Activated T-helper 2 cell treated with anti-CD3 and anti-CD28 coated beads, Interferon-gamma antibody, Interleukin-2, Interleukin-4, amounts not matched to agents 10 μg/mL and 5 μg/mL and 100 μg/mL, durations not matched to agents 14 hours and 24 hours and 36 hours (primary cell): ENCODE measurements around the gene WDR76. TPM values are rescaled to one million over a fixed set of nuclear protein-coding genes. Genes with fewer than 3 reads are reported as not detected.

ENCODE experiments used
- DNase-seq: peaks from one replicate; pipeline ENCODE4 v3.0.0; 2021; ENCODE audit warnings: low spot score
- H3K27ac Mint-ChIP-seq: one replicate; pipeline ENCODE4 v1.8.0; 2021; ENCODE audit warnings: mixed read lengths
- H3K27me3 Mint-ChIP-seq: one replicate; pipeline ENCODE4 v1.8.0; 2021; ENCODE audit warnings: low read depth, mixed read lengths
- H3K36me3 Mint-ChIP-seq: one replicate; pipeline ENCODE4 v1.8.0; 2021; ENCODE audit warnings: low read depth, mixed read lengths
- H3K4me1 Mint-ChIP-seq: one replicate; pipeline ENCODE4 v1.8.0; 2021; ENCODE audit warnings: low read depth, mixed read lengths
- H3K4me3 Mint-ChIP-seq: one replicate; pipeline ENCODE4 v1.8.0; 2021; ENCODE audit warnings: low read depth, mild to moderate bottlenecking, moderate library complexity, mixed read lengths
- H3K9me3 Mint-ChIP-seq: one replicate; pipeline ENCODE4 v1.8.0; 2021; ENCODE audit warnings: mixed read lengths
- intact Hi-C: fragments of 100-400 bp; cut with micrococcal nuclease; formaldehyde crosslinking; loops from one replicate; pipeline ENCODE4 v1.15.1; 2023
- total RNA-seq: library from RNA; stranded (reverse); gene quantifications from 2 replicates; pipeline ENCODE4 v1.2.3, GENCODE V29; 2022

WDR76 gene
- total RNA-seq, 1 donor from 2014 or later = 71.0 TPM

DNA sequence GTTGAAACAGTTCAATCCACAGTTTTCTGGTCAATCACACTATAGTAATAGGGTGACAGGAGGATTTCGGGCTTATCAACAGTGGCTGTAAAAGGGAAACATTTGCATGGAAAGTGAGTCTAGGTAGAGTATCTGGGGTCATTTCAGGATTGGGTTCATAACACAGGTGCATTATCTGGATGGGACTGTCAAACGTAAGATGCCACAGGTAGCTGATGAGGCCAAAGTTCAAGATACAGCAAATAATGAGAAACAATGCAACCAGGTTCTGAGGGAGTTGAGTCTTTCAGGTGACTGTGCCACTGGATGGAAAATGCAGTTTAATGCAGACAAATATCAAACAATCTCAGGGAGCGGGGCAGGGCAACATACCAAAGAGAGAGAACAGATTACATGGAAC is 62.2 kb downstream of the WDR76 start:
- no peak overlapping the region for H3K4me3 Mint-ChIP-seq
- no peaks in the 10 kb centered on the region for H3K27me3 Mint-ChIP-seq
- no peak overlapping the region for H3K27ac Mint-ChIP-seq
- no peaks in the 10 kb centered on the region for H3K9me3 Mint-ChIP-seq
- peaks cover 3% of the 10 kb centered on the region for H3K4me1 Mint-ChIP-seq
- peaks cover 9% of the 10 kb centered on the region for H3K36me3 Mint-ChIP-seq
- intact Hi-C loops = no loop called here
- no peak for DNase-seq

DNA sequence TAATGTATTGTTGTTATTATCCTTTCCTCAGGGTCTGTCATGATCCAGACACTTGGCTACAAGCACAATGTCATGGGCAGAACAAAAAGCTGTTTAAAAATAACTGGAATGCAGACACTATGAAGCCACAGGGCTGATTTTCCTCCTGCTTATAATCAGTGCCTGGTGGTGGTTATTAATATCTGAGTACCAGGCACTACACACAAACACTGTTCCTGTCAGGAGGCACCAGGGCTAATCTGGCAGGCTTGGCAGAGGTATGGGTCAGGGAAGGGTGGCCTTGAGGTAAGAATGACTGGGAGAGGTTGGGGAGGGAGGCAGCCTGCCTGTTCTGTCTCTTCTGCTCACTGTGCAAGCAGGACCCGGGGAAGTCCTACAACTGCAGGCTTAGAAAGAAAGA is 67.2 kb downstream of the WDR76 start:
- Mint-ChIP-seq H3K4me3 (no peak overlapping the region), H3K9me3 (no peaks in the 10 kb centered on the region), H3K27ac (no peak overlapping the region), H3K27me3 (no peaks in the 10 kb centered on the region), H3K36me3 (peaks cover 6% of the 10 kb centered on the region), H3K4me1 (peaks cover 1% of the 10 kb centered on the region)
- DNase-seq = no peak
- intact Hi-C loops = no loop called here

DNA sequence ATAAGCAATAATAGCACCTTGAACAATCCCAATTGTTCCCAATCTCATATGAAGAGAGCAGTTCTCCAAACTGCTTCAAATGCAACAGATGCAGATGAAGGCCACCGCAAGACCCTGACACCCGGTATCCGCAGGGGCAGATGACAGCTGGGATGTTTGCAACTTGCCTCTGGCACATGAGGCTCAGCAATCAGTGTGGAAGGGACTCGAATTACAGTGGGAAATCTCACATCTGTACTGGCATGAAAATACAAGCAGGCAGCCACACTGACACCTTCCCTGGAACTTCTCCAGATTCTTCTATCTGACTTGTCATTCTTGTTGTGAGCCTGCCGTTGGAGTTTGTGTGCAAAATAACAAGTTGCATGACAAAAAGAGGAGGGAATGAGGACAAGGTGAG is 68.8 kb downstream of the WDR76 start:
- no peak for DNase-seq
- Mint-ChIP-seq H3K4me3 (no peak overlapping the region), H3K27me3 (no peaks in the 10 kb centered on the region), H3K27ac (no peak overlapping the region), H3K36me3 (peaks cover 3% of the 10 kb centered on the region), H3K4me1 (peaks cover 1% of the 10 kb centered on the region), H3K9me3 (no peaks in the 10 kb centered on the region)
- intact Hi-C loops = no loop called here

DNA sequence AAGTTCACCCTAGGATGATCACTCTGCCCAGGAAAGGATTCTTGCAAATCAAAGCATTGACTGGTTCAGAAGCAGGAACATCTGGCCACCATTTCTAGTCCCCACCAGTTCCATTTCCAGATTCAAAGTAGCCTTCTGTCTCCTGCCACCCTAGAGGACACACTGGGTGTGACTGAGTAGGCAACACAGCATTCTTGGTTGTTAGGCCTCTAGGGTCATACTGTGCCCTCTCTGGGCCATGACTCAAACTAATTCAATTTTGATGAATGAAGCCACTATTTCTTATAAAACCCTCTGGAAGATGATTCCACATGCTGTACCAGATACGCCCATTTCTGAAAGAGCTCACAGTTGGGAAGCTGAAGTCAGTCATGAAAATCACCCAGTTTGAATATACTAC is 69.7 kb downstream of the WDR76 start:
- no peak overlapping the region for H3K27ac Mint-ChIP-seq
- H3K4me3 Mint-ChIP-seq = no peak overlapping the region
- no peaks in the 10 kb centered on the region for H3K27me3 Mint-ChIP-seq
- H3K9me3 Mint-ChIP-seq = no peaks in the 10 kb centered on the region
- peaks cover 3% of the 10 kb centered on the region for H3K36me3 Mint-ChIP-seq
- H3K4me1 Mint-ChIP-seq = peaks cover 1% of the 10 kb centered on the region
- no peak for DNase-seq
- intact Hi-C loops = no loop called here

DNA sequence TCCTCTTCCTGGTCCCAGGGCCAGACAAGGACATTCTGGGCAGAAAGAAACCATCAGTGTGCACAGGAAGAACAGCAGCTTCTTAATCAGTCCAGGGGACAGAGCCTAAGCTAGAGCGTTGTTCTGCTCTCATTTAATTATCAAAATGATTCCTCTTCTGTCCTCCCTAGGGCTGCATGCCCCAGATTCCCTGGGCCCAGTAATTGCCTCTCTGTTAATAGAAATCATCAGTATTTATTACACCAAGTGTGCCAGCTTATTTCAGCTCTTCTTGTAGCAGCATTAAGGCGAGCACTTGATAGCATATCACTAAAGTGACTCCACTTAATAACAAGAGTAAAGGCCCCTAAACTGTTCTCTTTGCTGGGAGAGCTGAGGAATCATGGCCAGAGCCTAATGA is 72.1 kb downstream of the WDR76 start:
- intact Hi-C loops = no loop called here
- Mint-ChIP-seq H3K4me3 (no peak overlapping the region), H3K36me3 (peaks cover 3% of the 10 kb centered on the region), H3K27ac (no peak overlapping the region), H3K4me1 (peaks cover 3% of the 10 kb centered on the region), H3K27me3 (no peaks in the 10 kb centered on the region), H3K9me3 (no peaks in the 10 kb centered on the region)
- DNase-seq = no peak

DNA sequence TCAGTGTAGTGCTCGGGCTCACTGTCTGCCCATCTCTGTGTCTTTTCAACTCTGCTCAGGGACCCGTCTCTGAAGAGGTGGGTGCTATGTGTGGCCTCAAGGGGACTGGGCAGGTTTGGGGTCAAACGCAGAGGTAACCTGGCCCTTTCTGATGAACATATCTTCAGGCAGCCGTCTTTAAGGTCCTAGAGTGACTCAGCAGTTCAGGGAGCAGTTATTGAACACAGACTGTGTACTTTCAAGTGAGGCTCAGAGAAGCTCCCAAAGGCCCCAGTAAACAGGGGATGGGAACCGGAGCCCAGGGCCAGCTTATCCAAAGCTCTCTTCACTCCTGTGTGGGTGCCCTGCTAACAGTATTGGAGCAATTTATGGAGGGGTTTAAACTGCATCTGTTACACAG is 73.1 kb downstream of the WDR76 start:
- H3K27ac Mint-ChIP-seq = no peak overlapping the region
- H3K27me3 Mint-ChIP-seq = no peaks in the 10 kb centered on the region
- H3K4me3 Mint-ChIP-seq = no peak overlapping the region
- DNase-seq = no peak
- H3K4me1 Mint-ChIP-seq = peaks cover 3% of the 10 kb centered on the region
- H3K9me3 Mint-ChIP-seq = no peaks in the 10 kb centered on the region
- intact Hi-C loops = loop anchor here (10.0 kb wide), 1 partner anchor 315 kb away; no protein-coding TSS in a partner anchor
- H3K36me3 Mint-ChIP-seq = peaks cover 3% of the 10 kb centered on the region

DNA sequence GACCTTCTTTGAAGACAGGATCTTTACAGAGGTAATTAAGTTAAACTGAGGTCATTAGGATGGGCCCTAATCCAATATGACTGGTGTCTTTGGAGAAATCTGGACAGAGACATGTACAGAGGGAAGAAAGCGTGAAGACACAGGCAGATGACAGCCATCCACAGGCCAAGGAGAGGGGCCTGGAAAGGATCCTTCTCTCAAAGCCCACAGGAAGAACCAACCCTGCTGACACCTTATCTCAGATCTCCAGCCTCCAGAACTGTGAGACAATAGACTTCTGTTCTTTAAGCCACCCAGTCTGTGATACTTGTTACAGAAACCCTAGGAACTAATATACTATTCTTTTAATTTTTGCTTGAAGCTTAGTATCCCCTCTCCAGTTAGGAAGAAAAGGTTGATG is 74.2 kb downstream of the WDR76 start:
- DNase-seq = no peak
- H3K27me3 Mint-ChIP-seq = no peaks in the 10 kb centered on the region
- peaks cover 3% of the 10 kb centered on the region for H3K36me3 Mint-ChIP-seq
- no peak overlapping the region for H3K27ac Mint-ChIP-seq
- intact Hi-C loops = loop anchor here (10.0 kb wide), 1 partner anchor 314 kb away; no protein-coding TSS in a partner anchor
- H3K9me3 Mint-ChIP-seq = no peaks in the 10 kb centered on the region
- no peak overlapping the region for H3K4me3 Mint-ChIP-seq
- peaks cover 3% of the 10 kb centered on the region for H3K4me1 Mint-ChIP-seq

DNA sequence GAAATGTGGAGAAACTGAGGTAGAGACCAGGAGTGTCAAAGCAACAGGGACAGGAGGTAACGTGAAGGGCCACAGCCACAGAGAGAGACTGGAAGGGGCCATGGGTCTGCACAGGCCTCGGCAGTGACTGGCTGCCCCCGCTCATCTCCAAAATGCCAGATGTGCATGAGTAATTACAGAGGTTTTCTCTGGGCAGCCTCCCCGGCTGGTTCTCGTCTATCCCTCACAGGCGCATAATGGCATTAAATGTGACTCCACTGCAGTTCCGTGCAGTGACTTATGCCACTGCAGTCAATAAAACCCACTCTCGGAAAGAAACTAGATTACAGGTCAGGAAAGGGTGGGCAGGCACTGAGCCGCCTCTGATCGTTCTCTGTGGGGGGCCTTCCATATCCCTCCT is 74.7 kb downstream of the WDR76 start:
- Mint-ChIP-seq H3K9me3 (no peaks in the 10 kb centered on the region), H3K27me3 (no peaks in the 10 kb centered on the region), H3K4me1 (peaks cover 3% of the 10 kb centered on the region), H3K36me3 (peaks cover 3% of the 10 kb centered on the region), H3K4me3 (no peak overlapping the region), H3K27ac (no peak overlapping the region)
- intact Hi-C loops = loop anchor here (10.0 kb wide), 1 partner anchor 313 kb away; no protein-coding TSS in a partner anchor
- no peak for DNase-seq

DNA sequence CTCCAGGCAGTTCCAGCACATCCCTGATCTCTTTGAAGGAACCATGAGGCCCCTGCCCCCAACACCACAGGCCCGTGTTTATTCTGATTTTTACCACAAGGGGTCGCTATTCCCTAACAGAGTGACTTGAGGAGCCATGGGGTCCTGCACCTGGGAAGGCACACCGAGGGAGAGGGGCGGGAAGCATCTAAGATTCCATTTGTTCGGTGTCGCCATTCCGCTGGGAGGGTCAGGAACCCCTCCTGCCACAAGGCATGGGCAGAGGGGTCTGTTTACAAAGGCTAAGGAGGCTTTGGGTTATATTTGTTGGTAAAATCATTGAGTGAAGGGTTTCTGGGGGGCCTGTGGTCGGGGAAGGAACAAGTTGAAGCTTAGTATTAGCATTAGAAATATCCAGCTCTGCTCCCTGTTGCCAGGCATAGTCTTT is 77.1 kb downstream of the WDR76 start:
- H3K9me3 Mint-ChIP-seq = no peaks in the 10 kb centered on the region
- H3K27me3 Mint-ChIP-seq = no peaks in the 10 kb centered on the region
- H3K27ac Mint-ChIP-seq = no peak overlapping the region
- H3K36me3 Mint-ChIP-seq = no peaks in the 10 kb centered on the region
- H3K4me3 Mint-ChIP-seq = no peak overlapping the region
- intact Hi-C loops = loop anchor here (1.0 to 10.0 kb wide), 2 partner anchors 162 to 311 kb away; no protein-coding TSS in a partner anchor
- peaks cover 2% of the 10 kb centered on the region for H3K4me1 Mint-ChIP-seq
- DNase-seq = peak; percentile 41

DNA sequence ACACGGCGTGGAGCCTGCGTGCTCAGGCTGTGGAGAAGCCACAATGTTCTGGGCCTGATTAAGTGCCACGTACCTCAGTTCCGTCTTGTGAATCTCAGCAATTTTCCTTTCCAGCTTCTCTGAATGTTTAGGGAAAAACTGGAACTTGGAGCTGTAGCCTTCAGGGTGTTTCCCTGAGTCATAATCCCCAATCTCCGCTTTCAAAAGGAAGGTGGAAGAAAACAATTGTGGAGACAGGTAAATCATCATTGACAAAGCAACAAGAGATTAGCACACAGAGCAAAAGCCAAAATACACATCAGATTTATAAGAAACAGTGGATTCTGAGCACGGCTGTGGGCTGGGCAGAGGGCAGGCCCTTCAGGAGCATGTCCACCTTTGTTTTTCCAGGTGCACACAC is 79.0 kb downstream of the WDR76 start:
- H3K27me3 Mint-ChIP-seq = no peaks in the 10 kb centered on the region
- intact Hi-C loops = loop anchor here (10.0 kb wide), 1 partner anchor 309 kb away; no protein-coding TSS in a partner anchor
- H3K4me1 Mint-ChIP-seq = peaks cover 2% of the 10 kb centered on the region
- no peaks in the 10 kb centered on the region for H3K9me3 Mint-ChIP-seq
- DNase-seq = no peak
- H3K27ac Mint-ChIP-seq = no peak overlapping the region
- H3K36me3 Mint-ChIP-seq = no peaks in the 10 kb centered on the region
- H3K4me3 Mint-ChIP-seq = no peak overlapping the region

DNA sequence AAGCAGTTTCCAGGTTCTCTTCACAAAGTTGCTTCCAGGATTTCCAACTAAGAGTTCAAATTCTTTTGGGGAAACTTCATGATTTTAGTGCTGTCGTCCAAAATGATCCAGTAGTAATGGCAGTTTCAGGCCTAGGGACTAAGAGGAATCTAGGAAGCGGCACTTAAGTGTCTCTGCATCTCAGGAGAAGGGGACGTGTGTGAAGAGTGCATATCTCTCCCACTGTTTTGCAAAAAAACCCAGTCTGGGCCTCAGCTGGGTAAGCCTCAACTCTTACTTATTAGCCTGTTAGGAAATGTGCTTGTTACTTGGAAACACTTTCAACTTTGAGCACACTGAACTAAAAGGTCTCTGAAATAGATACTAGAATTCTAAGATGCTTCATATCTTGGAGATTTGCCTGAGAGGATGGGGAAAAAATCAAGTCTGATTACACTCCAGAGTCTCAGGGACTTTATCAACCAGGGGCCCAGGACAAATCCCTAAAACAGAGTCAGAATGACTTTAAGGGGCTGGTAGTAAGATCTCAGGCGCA is 81.8 kb downstream of the WDR76 start:
- H3K27ac Mint-ChIP-seq = no peak overlapping the region
- no peaks in the 10 kb centered on the region for H3K36me3 Mint-ChIP-seq

DNA sequence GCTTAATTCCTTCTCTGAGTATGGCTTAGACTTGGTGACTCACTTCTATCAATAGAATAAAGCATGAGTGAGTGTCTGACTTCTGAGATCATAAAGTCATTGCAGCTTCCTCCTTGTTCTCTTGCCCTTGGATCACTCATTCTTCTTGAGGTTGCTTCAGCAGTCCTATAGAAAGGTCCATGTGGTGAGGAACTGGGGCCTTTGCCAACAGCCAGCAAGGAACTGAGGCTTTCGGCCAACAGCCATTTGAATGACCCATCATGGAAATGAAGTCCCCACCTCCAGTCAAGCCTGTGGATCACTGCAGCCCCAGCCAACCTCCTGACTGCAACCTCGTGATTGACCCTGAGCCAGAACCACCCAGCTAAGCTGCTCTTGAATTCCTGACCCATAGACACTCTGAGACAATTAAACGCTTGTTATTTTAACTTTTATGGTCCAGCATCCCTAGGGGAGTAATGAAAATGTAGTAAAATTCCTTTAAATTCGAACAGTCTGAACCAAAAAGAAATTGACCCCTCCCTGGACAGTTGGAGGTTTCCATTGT is 84.5 kb downstream of the WDR76 start:
- no peak overlapping the region for H3K4me3 Mint-ChIP-seq
- intact Hi-C loops = no loop called here
- H3K4me1 Mint-ChIP-seq = peaks cover 3% of the 10 kb centered on the region
- no peak overlapping the region for H3K27ac Mint-ChIP-seq
- H3K9me3 Mint-ChIP-seq = no peaks in the 10 kb centered on the region
- H3K36me3 Mint-ChIP-seq = no peaks in the 10 kb centered on the region
- no peak for DNase-seq
- H3K27me3 Mint-ChIP-seq = no peaks in the 10 kb centered on the region

More for the DNA sequence above, 81.8 kb downstream of the WDR76 start:
- H3K4me3 Mint-ChIP-seq = no peak overlapping the region
- no peak for DNase-seq
- H3K9me3 Mint-ChIP-seq = no peaks in the 10 kb centered on the region
- peaks cover 5% of the 10 kb centered on the region for H3K4me1 Mint-ChIP-seq
- intact Hi-C loops = loop anchor here (10.0 kb wide), 1 partner anchor 306 kb away; no protein-coding TSS in a partner anchor
- no peaks in the 10 kb centered on the region for H3K27me3 Mint-ChIP-seq

DNA sequence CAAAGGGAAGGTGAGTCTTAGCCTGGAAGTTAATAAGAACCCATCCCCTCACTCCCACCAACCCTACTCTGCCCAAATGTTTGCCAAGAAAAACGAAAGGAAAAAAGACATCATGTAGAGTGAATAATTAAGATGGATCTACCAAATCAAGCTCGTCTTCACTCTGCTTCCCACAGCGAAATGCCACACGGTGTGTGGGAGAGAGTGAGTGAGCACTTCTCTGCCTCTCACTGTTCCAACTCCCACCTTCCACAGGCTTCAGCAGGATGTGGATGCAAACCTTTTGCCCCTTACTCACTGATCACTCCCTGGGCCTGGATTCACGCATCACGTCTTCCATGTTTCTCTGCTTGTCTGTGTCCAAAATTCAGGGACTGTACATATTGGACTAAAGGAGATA is 85.4 kb downstream of the WDR76 start:
- Mint-ChIP-seq H3K27ac (no peak overlapping the region), H3K36me3 (no peaks in the 10 kb centered on the region), H3K4me1 (peaks cover 3% of the 10 kb centered on the region), H3K4me3 (no peak overlapping the region), H3K9me3 (no peaks in the 10 kb centered on the region), H3K27me3 (no peaks in the 10 kb centered on the region)
- intact Hi-C loops = no loop called here
- DNase-seq = no peak
